Testis (tissue), 3 donors: ENCODE data around the gene ATP7B. TPM values are rescaled to one million over a fixed set of nuclear protein-coding genes. Genes with fewer than 3 reads are reported as not detected.
A peak's percentile ranks its signal among the peaks of the same experiment; 100 is the strongest.

Experiments used
- DNase-seq: peaks from one replicate; pipeline ENCODE4 v3.0.0-alpha.2; 2019
- H3K27ac ChIP-seq, 2 donors: fragments of 200-600 bp; sonication (generic); one replicate each; pipeline ENCODE4 v1.5.1; 2019
- H3K27me3 ChIP-seq: fragments of 200-600 bp; sonication (generic); one replicate; pipeline ENCODE4 v1.5.1; 2019
- H3K36me3 ChIP-seq: fragments of 200-600 bp; sonication (generic); one replicate; pipeline ENCODE4 v1.5.1; 2017; ENCODE audit warnings: low read depth; ENCODE audit errors: missing control alignments
- H3K4me1 ChIP-seq: fragments of 200-600 bp; sonication (generic); one replicate; pipeline ENCODE4 v1.5.1; 2019
- H3K4me3 ChIP-seq, 2 donors: fragments of 200-600 bp; sonication (generic); one replicate each; pipeline ENCODE4 v1.5.1; 2017 to 2019
- H3K9me3 ChIP-seq: fragments of 200-600 bp; sonication (generic); one replicate; pipeline ENCODE4 v1.5.1; 2017
- POLR2A ChIP-seq: fragments of 450-650 bp; IDR thresholded peaks from one replicate; pipeline ENCODE4 v1.6.1; 2017; ENCODE audit warnings: antibody characterized with exemption, mild to moderate bottlenecking, moderate library complexity
- WGBS, 2 donors: methylation state at CpG; one replicate each; pipeline ENCODE4 v1.1.5; 2018; 5-methylcytosine and 5-hydroxymethylcytosine counted together
- intact Hi-C: fragments of 100-400 bp; cut with DNase I; formaldehyde crosslinking; loops from one replicate; pipeline ENCODE4 v1.15.1; 2023; ENCODE audit warnings: low total_unique reads
- polyA plus RNA-seq: library from polyadenylated mRNA; stranded (reverse); fragments of 350-450 nt; fragmentation: Illumina TruSeq; extraction: RNeasy Lipid Tissue Mini Kit (QIAGEN cat#74804); gene quantifications from one replicate; pipeline ENCODE4 v1.2.3, GENCODE V29; 2014; ENCODE audit warnings: low read depth, low replicate concordance; ENCODE audit not compliant: insufficient read depth
- total RNA-seq, 2 donors: library from RNA; depleted of rRNA; stranded (reverse); fragments of >200 nt; gene quantifications; one replicate each; pipeline ENCODE4 v1.2.3, GENCODE V29; 2016
- TF ChIP-seq, protein P1 (sequence below), 3 experiments: fragments of 450-650 bp in 2 of 3; fragments of 200-600 bp in 1 of 3; sonication (generic) in 1 of 3; IDR thresholded peaks; one replicate each; pipeline ENCODE4 v1.5.1; 2016 to 2019; ENCODE audit warnings: antibody characterized with exemption in 3 of 3, mild to moderate bottlenecking in 2 of 3, moderate library complexity in 1 of 3

The ATP7B gene
- total and polyA plus RNA-seq, 3 donors from 2014 or later = 18.7 to 47.9 (median 41.3) TPM

DNA sequence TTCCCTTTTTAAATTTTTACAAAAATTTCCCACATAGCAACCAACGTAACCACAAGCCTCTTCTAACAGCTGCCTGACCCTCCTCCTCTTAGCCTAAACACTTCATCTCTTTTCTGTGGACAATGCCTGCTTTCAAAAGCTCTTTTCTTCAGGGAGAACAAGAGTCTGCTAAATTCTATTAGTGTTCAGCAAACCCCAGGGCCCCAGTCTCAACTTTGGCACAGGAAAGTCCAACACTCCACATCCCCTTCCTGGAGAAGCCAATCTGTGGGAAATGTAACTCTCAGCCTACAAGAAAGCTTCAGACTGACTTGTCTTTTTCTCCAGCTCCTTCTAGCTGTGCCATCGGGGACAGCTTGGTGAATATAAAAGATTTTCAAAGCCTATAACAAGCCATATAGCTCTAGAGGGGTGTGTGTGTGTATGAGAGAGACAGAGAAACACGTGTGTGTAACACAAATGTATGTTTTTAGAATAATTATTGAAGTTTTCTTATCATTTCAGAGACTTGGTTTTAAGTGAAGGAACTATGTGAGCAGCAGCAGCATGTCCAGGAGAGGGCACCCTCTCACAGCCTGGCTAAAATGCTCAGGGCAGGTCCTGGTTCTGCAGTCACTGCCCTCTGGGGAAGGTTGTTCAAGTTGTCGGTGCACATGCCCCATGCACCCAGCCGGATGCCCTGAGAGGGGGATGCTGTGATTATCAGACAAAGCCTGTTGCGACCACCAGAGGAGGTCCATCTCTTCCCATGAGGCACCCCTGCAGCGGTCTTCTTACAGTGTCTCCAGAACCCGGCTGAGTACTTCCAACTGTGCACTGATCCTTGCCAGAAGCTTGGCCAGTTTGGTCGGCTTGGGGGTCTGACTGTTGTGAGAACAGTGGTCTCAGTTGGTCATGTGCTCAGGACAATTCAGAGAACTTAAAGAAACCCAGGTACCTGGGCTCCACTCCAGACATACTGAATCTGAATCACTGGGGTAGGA, 115.1 kb downstream of the ATP7B start:
- Histone ChIP-seq H3K4me1 (no peaks in the 10 kb centered on the region), H3K9me3 (no peaks in the 10 kb centered on the region), H3K36me3 (no peaks in the 10 kb centered on the region), H3K4me3 (no peak overlapping the region), H3K27me3 (no peaks in the 10 kb centered on the region), H3K27ac (no peak overlapping the region)
- peak; percentile 70 for DNase-seq
- 62 to 76% methylated on average over 7 to 9 of the region's 9 CpGs for whole genome bisulfite sequencing, 2 donors
- intact Hi-C loops = no loop called here
- no peak for TF ChIP-seq POLR2A
- TF ChIP-seq, protein P1, sequence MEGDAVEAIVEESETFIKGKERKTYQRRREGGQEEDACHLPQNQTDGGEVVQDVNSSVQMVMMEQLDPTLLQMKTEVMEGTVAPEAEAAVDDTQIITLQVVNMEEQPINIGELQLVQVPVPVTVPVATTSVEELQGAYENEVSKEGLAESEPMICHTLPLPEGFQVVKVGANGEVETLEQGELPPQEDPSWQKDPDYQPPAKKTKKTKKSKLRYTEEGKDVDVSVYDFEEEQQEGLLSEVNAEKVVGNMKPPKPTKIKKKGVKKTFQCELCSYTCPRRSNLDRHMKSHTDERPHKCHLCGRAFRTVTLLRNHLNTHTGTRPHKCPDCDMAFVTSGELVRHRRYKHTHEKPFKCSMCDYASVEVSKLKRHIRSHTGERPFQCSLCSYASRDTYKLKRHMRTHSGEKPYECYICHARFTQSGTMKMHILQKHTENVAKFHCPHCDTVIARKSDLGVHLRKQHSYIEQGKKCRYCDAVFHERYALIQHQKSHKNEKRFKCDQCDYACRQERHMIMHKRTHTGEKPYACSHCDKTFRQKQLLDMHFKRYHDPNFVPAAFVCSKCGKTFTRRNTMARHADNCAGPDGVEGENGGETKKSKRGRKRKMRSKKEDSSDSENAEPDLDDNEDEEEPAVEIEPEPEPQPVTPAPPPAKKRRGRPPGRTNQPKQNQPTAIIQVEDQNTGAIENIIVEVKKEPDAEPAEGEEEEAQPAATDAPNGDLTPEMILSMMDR (IDR thresholded peaks at IDR 0.05) = peak in 1 of 3 experiments; percentile 53

DNA sequence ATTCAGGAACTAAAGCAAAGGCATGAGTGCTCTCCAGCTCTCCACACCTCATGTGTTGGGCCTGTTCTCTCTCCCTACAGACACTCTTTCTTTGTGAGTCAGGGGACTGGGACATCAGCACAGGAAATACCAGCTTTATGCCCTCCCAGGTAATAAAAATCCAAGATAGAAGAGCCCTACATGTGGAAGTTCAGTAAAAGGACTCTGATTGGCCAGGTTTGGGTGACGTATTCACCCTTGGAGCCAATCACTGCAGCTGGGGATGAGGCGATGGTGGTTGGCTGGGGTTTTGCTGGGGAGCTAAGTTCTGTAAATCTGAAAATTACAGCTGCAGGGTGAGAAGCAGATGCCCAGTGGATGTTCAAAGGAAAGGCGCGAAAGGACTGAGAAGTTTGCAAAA, 117.0 kb downstream of the ATP7B start:
- H3K9me3 ChIP-seq = no peaks in the 10 kb centered on the region
- WGBS, 2 donors = 94 to 97% methylated on average over 4 of the region's 4 CpGs
- DNase-seq = no peak
- H3K4me3 ChIP-seq = no peak overlapping the region
- TF ChIP-seq, protein P1 (IDR thresholded peaks at IDR 0.05) = no peak
- TF ChIP-seq POLR2A = no peak
- no peaks in the 10 kb centered on the region for H3K36me3 ChIP-seq
- H3K27me3 ChIP-seq = no peaks in the 10 kb centered on the region
- intact Hi-C loops = no loop called here
- no peaks in the 10 kb centered on the region for H3K4me1 ChIP-seq
- H3K27ac ChIP-seq = no peak overlapping the region

DNA sequence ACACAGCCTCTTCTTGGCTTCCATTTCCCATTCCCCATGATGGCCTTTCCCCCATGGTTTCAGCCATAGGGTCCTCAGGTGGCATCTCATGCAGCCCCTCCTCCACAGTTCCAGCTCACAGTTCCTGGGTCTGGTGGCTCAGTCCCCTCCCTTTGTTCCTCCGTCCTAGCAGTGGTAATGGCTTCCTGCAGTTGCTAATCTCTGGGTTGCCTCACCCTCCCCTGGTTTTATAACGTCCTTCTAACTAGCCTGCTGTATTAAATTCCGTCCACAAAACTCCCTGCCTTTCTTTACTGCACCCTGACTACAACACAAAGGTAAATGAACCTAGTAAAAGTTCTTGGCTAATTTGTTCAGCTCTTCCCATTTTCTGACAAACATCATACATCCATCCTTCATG, 118.6 kb downstream of the ATP7B start:
- DNase-seq = no peak
- 77 to 85% methylated on average over 3 of the region's 3 CpGs for WGBS, 2 donors
- H3K36me3 ChIP-seq = no peaks in the 10 kb centered on the region
- no peak overlapping the region for H3K27ac ChIP-seq
- no peak for TF ChIP-seq POLR2A
- TF ChIP-seq, protein P1 (IDR thresholded peaks at IDR 0.05) = no peak
- intact Hi-C loops = no loop called here
- H3K9me3 ChIP-seq = no peaks in the 10 kb centered on the region
- no peaks in the 10 kb centered on the region for H3K27me3 ChIP-seq
- no peaks in the 10 kb centered on the region for H3K4me1 ChIP-seq
- H3K4me3 ChIP-seq = no peak overlapping the region

DNA sequence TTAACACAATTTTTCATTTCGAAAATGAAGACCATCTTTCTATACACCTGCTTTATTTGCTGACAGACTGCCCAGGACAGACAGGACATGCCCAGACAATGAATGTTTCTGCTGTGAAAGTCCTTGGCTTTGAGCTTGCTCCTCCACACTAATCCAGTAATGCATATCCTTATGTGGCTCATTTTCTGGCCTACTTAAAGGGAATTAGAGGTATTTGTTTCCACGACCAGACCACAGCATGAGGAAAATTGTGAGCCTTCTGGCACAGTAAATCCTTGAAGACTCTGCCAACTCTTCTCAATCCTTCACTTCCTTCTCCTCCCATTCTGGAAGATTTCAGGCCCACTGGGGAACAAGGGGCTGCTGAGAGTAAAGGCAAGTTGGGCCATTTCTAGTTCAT, 123.8 kb downstream of the ATP7B start:
- Histone ChIP-seq H3K36me3 (no peaks in the 10 kb centered on the region), H3K9me3 (no peaks in the 10 kb centered on the region), H3K27me3 (no peaks in the 10 kb centered on the region), H3K4me1 (no peaks in the 10 kb centered on the region), H3K27ac (no peak overlapping the region), H3K4me3 (no peak overlapping the region)
- TF ChIP-seq, protein P1 (IDR thresholded peaks at IDR 0.05) = no peak
- no peak for TF ChIP-seq POLR2A
- WGBS, 2 donors = 76 to 88% methylated on average over 2 of the region's 2 CpGs
- intact Hi-C loops = no loop called here
- DNase-seq = no peak
